ENCODE measurements around the gene GRIFIN. TPM values are rescaled to one million over a fixed set of nuclear protein-coding genes. Genes with fewer than 3 reads are reported as not detected.

Gene GRIFIN
- polyA plus RNA-seq, 1 donor (not counting 4 experiments of a cell fraction or from before 2014, with no cell fraction given): not detected

- no peak overlapping the region for H3K27ac ChIP-seq (ENCODE audit: control insufficient read depth, insufficient read depth, low read length)
- H3K79me2 ChIP-seq (ENCODE audit: control insufficient read depth, insufficient read depth, low read length): no peaks in the 10 kb centered on the region
- DNase-seq (ENCODE audit: low read depth, low spot score) (no peak), FAIRE-seq (no peak)
- H3K27me3 ChIP-seq (ENCODE audit: control insufficient read depth, extremely low read depth, insufficient read depth, low read length): peaks cover 26% of the 10 kb centered on the region
- dilution Hi-C loops (cut with MboI; ENCODE audit: extremely low pct_ligation_motif_present, low sequenced_read_pairs): no loop called here
- no peak overlapping the region for H3K4me2 ChIP-seq (ENCODE audit: control insufficient read depth, extremely low read depth, insufficient read depth, low read depth, low read length)
- H3K4me3 ChIP-seq (ENCODE audit: control insufficient read depth in 2 of 3, extremely low read depth in 1 of 3, insufficient read depth in 2 of 3, low read depth in 1 of 3, low read length in 3 of 3): no peak overlapping the region
- no peaks in the 10 kb centered on the region for H3K9me1 ChIP-seq (ENCODE audit: control insufficient read depth, extremely low read depth, insufficient read depth, low read length)
- no peak overlapping the region for H2AFZ ChIP-seq (ENCODE audit: control insufficient read depth, low read length)
- no peaks in the 10 kb centered on the region for H4K20me1 ChIP-seq (ENCODE audit: control insufficient read depth, extremely low read depth, insufficient read depth, low read length)
- TF ChIP-seq, protein P1, sequence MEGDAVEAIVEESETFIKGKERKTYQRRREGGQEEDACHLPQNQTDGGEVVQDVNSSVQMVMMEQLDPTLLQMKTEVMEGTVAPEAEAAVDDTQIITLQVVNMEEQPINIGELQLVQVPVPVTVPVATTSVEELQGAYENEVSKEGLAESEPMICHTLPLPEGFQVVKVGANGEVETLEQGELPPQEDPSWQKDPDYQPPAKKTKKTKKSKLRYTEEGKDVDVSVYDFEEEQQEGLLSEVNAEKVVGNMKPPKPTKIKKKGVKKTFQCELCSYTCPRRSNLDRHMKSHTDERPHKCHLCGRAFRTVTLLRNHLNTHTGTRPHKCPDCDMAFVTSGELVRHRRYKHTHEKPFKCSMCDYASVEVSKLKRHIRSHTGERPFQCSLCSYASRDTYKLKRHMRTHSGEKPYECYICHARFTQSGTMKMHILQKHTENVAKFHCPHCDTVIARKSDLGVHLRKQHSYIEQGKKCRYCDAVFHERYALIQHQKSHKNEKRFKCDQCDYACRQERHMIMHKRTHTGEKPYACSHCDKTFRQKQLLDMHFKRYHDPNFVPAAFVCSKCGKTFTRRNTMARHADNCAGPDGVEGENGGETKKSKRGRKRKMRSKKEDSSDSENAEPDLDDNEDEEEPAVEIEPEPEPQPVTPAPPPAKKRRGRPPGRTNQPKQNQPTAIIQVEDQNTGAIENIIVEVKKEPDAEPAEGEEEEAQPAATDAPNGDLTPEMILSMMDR (optimal IDR thresholded peaks at IDR 0.05 in 1 of 3, IDR thresholded peaks at IDR 0.05 in 1 of 3, conservative IDR thresholded peaks at IDR 0.05 in 1 of 3; ENCODE audit: extremely low read depth in 1 of 3, insufficient read depth in 2 of 3, low read length in 3 of 3): no peak
- no peak for TF ChIP-seq EZH2 (IDR thresholded peaks at IDR 0.05; ENCODE audit: low read length)
- no peaks in the 10 kb centered on the region for H3K9me3 ChIP-seq (ENCODE audit: control insufficient read depth, low read depth, low read length)
- no peaks in the 10 kb centered on the region for H3K4me1 ChIP-seq (ENCODE audit: control insufficient read depth, extremely low read depth, insufficient read depth, low read length)
- no peaks in the 10 kb centered on the region for H3K36me3 ChIP-seq (ENCODE audit: control insufficient read depth in 2 of 2, extremely low read depth in 1 of 2, insufficient read depth in 2 of 2, low read length in 2 of 2)
- H3K9ac ChIP-seq (ENCODE audit: control insufficient read depth, extremely low read depth, insufficient read depth, low read length): no peak overlapping the region
These were observed 20.2 kb upstream of the GRIFIN start for GRCh38 chr7:2496375-2496774.

DNA sequence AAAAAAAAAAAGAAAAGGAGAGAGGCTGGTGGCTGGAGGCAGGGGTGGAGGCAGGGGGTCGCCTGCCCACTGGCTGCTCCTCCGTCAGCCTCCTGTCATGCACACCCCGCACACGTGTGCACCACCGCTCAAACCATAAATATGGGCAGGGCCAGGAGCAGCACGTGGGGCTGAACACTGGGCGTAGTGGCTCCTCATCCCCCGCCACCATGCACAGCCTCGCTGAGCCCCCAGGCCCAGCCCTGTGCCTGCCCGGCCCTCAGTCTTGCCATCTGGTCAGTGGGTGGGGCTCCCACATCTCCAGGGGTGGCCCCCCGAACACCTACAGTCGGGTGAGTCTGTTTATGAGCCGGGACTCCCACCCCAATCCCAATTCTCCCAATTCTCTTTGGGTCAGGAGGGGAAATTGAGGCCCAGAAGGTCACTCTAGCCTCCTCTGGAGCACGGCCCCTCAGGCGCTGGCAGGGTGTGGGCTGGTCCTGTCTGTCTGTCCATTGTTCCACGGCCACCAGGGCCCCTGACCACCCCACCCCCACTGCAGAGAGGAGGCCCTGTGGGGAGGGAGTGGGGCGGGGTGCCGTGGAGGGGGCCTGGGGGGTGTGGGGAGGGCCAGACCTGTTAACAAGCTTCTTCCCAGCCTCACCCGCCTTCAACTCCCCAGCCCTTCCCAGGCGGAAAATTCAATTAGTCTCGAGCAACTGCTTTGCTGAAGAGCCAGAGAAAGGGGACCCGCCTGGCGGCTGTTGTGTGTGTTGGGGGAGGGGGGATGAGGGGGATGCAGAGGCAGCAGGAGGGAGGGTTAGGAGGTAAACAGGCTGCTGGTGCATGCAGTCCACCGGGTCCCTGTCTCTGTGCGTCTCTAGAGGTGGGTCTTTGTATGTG, 19.5 kb upstream of the GRIFIN start:
- no peak for TF ChIP-seq EZH2 (IDR thresholded peaks at IDR 0.05; ENCODE audit: low read length)
- TF ChIP-seq, protein P1 (optimal IDR thresholded peaks at IDR 0.05 in 1 of 3, IDR thresholded peaks at IDR 0.05 in 1 of 3, conservative IDR thresholded peaks at IDR 0.05 in 1 of 3; ENCODE audit: extremely low read depth in 1 of 3, insufficient read depth in 2 of 3, low read length in 3 of 3): no peak
- no peak overlapping the region for H3K4me2 ChIP-seq (ENCODE audit: control insufficient read depth, extremely low read depth, insufficient read depth, low read depth, low read length)
- H2AFZ ChIP-seq (ENCODE audit: control insufficient read depth, low read length): no peak overlapping the region
- DNase-seq (ENCODE audit: low read depth, low spot score): no peak
- peaks cover 26% of the 10 kb centered on the region for H3K27me3 ChIP-seq (ENCODE audit: control insufficient read depth, extremely low read depth, insufficient read depth, low read length)
- H3K9me3 ChIP-seq (ENCODE audit: control insufficient read depth, low read depth, low read length): no peaks in the 10 kb centered on the region
- no peak overlapping the region for H3K4me3 ChIP-seq (ENCODE audit: control insufficient read depth in 2 of 3, extremely low read depth in 1 of 3, insufficient read depth in 2 of 3, low read depth in 1 of 3, low read length in 3 of 3)
- no peaks in the 10 kb centered on the region for H3K9me1 ChIP-seq (ENCODE audit: control insufficient read depth, extremely low read depth, insufficient read depth, low read length)
- H3K79me2 ChIP-seq (ENCODE audit: control insufficient read depth, insufficient read depth, low read length): no peaks in the 10 kb centered on the region
- H3K36me3 ChIP-seq (ENCODE audit: control insufficient read depth in 2 of 2, extremely low read depth in 1 of 2, insufficient read depth in 2 of 2, low read length in 2 of 2): no peaks in the 10 kb centered on the region
- FAIRE-seq: no peak
- no peaks in the 10 kb centered on the region for H3K4me1 ChIP-seq (ENCODE audit: control insufficient read depth, extremely low read depth, insufficient read depth, low read length)
- no peaks in the 10 kb centered on the region for H4K20me1 ChIP-seq (ENCODE audit: control insufficient read depth, extremely low read depth, insufficient read depth, low read length)
- H3K9ac ChIP-seq (ENCODE audit: control insufficient read depth, extremely low read depth, insufficient read depth, low read length): no peak overlapping the region
- H3K27ac ChIP-seq (ENCODE audit: control insufficient read depth, insufficient read depth, low read length): no peak overlapping the region
- dilution Hi-C loops (cut with MboI; ENCODE audit: extremely low pct_ligation_motif_present, low sequenced_read_pairs): no loop called here
